Melanocyte of skin (primary cell): ENCODE data around the gene SUN1. TPM values are rescaled to one million over a fixed set of nuclear protein-coding genes. Genes with fewer than 3 reads are reported as not detected.

Experiments
- total RNA-seq, 2 donors: library from RNA; depleted of rRNA; stranded (reverse); fragments of >200 nt; gene quantifications; 2 replicates each; pipeline ENCODE4 v1.2.3, GENCODE V29; 2012

Gene SUN1
- 10 to 100 TPM; 47.3 to 65.7 TPM for total RNA-seq

DNA sequence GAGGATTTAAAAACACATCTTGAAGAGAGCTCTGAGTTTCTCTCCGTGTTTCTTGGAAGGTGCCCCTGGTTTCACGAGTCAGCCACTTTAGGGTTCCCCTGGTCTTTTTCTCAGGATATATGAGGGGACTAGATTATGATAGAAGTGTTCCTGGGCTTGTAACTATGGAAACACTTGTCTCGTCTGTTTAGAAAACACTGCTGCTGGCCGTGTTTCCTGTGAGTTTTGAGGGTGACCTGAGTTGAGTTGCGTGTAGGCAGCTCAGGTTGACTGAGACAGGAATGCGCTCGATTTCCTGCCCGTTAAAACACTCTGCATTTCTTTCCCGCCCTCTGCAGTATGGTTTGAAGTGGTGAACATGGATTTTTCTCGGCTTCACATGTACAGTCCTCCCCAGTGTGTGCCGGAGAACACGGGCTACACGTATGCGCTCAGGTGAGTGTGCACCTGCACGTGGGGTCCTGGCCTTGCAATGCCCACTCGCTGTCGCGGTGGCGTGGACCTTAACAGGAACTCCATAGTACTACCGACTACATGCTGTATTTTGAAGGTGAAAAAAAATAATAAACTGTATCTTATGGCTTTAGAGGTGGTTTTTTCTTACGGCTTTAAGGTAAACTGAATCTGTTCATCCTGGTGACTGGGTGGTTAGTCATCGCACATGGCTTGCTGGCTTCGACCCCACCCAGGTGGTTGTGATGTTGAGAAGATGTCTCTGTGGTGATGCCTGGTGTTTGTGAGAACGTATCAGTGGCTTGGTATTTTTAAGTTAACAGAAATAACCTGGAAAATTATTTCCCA is at the start of gene SUN1:
SUN1 (plus strand) TSS at position 310 of the 801 bp plus-strand sequence; CDS start at position 359, 49 bp downstream.

DNA sequence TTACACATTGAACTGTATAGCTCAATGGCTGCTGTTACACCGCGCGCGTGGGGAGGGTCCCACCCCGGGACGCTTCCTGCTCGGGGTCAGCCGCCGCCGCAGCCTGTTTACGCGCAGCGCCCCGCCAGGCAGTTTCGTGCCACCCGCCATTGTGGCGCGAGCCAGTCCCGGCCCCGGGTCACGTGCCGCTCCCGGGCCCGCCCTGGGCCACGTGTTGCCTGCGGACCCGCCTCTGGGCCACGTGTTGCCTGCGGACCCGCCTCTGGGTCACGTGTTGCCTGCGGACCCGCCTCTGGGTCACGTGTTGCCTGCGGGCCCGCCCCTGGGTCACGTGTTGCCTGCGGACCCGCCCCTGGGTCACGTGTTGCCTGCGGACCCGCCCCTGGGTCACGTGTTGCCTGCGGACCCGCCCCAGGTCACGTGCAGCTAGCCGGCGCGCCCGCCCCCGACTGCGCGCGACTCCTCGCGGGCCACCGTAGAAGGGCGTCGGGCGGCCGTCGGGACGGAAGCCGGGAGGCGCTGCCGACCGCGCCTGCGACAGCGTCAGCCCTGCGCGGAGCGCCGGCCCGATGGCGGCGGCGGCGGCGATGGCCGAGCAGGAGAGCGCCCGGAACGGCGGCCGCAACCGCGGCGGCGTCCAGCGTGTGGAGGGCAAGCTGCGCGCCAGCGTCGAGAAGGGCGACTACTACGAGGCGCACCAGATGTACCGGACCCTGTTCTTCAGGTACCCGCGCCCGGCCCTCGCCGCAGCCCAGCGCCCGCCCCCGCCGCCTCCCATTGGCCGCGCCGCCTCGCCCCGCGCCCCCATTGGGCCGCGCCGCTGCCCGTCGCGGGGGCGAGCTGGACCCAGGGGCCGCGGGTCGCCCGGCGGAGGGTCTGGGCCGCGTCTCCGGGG is 44.0 kb downstream of the SUN1 start, which contains the start of gene GET4:
GET4 (plus strand) TSS at position 478 of the 895 bp plus-strand sequence; CDS start at position 570, 92 bp downstream.

Other genes with a start within 250 kb of the SUN1 start
- 10 to 100 TPM; 24.4 to 46.3 TPM for gene DNAAF5, start 105.8 kb upstream of the SUN1 start, total RNA-seq
- 1 to 10 TPM; 8.3 to 8.6 TPM for gene PRKAR1B, start 105.2 kb upstream of the SUN1 start, total RNA-seq
- gene GET4, start 44.1 kb downstream of the SUN1 start, total RNA-seq, result 10 to 100 TPM; 11.7 to 18.0 TPM
- gene ADAP1, start 122.2 kb downstream of the SUN1 start, total RNA-seq, result under 1 TPM; 0.34 to 1.00 TPM
- gene COX19, start 143.1 kb downstream of the SUN1 start, total RNA-seq, result 1 to 10 TPM; 5.9 to 6.7 TPM
- not detected for gene CYP2W1, start 150.7 kb downstream of the SUN1 start, total RNA-seq
- 1 to 10 TPM; 1.3 to 2.1 TPM for gene GPR146, start 212.1 kb downstream of the SUN1 start, total RNA-seq